Kidney glomerular epithelial cell (primary cell): ENCODE data around the gene EHD4.
A peak's percentile ranks its signal among the peaks of the same experiment; 100 is the strongest.

Source experiments
- DNase-seq: peaks from one replicate; lab custom pipeline; 2025; lab: John Stamatoyannopoulos, UW

EHD4 gene

DNA sequence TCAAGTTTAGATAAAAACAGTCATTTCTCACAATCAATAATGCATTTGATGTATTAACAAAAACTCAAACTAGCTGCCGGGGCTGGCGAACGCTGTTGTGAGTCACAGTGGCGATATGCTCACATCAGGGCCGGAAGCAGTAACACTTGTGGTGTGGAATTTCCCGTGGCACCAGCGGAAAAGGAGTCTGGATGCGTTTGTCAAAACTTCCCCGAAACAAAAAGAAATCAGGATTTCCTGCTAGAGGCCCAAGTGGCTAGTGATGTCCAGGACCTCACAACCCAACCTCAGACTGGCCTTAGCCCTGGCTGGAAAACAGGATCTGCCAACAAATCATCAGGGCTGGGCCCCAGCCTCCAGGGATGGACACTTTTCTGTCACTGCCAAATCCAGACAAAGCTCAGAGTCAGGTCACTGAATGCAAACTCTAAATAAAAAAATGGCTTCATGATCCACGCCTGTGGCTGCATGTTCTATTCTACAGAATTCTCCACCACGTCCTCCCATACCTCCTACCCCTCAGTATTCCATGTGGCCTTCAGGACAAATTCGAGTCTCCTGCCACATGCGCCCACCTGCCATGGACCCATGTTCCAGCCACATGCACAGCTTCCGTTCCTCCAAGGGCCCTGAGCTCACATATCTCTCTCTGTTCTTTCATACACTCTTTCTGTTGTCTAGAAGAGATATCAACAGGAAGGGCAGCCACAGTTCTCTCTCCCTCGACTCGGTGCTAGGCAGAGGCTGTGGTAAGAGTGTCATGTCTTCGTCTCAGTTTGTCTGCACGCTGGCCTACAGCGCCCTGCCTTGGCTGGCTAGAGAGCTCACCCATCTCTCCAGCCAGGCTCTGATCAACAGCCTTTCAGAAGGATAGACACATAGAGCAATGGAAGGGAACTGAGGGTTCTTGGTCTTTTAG is 35.4 kb downstream of the EHD4 start:
- no peak for DNase-seq

DNA sequence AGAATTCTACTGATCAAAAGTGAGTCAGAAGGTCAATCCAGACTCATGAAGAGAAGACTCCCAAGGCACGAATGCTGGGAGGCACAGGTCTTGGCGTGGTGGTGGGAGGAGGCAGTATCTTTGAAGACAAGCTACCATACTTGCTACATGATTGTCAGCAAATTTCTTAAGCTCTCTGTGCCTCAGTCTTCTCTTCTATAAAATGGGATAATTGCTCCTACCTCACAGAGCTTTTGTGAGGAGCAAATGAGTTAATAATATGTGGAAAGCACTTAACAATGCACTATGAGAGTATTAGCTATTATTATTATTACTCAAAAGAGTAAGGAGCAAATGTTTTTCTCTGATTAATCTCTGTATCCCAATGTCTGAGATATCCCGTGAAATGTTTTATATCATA is 36.2 kb downstream of the EHD4 start:
- no peak for DNase-seq

DNA sequence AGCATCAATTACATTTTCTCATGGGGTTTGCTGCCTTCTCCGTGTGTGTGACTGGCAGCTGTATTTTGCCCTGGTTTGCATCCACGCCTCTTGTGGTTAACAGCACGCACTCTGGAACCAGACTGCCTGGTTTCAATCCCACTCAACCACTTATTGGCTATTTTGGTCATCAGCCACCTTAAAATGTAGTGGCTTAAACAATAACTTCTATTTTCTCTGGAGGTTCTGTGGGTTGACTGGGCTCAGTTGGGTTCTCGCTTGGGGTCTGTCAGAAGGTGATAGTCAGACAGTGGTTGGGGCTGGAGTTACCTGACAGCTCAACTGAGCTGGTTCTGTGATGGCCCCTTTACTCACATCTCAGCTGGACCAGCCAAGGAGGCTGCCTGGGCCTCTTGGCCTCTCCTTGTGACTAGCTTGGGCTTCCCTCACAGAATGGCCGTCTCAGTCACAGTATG is 36.8 kb downstream of the EHD4 start:
- DNase-seq, result no peak

DNA sequence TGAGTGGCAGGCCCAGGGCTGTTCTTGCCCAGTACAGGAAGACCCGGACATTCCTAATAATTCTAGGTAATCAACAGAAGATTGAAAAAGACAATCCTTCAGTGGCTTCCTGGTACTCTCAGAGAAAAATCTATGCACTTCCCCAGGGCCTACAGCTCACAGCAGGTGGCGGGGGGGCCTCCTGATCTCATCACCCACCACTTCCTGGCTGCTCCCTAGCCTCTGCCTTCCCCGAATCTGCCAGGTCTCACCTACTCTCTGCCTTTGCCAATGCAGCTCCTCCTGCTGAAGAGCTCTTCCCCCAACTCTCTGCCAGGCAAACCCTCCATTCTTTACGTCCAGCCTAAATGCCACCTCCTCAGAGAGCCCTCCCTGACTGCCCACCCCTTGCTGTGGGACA is 37.5 kb downstream of the EHD4 start:
- no peak for DNase-seq

DNA sequence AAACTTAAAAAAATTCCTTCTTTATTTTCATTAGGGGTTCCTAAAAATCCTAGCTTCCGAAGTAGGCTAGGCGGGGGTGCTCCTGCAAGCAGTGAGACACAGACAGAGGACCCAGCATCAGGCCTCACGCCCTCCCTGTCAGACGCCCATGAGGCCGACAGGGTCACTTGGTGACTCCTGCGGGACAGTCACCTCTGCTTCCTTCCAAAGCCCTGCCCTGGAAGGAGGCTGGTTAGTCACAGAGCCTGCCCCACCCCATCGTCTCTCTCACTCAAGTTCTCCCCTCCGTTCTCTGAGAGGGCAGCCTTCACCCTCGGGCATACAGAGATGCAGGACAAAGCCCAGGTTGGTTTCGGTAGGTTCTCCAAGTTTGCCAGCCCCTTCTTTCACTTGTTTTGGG is 38.6 kb downstream of the EHD4 start:
- DNase-seq, result no peak

DNA sequence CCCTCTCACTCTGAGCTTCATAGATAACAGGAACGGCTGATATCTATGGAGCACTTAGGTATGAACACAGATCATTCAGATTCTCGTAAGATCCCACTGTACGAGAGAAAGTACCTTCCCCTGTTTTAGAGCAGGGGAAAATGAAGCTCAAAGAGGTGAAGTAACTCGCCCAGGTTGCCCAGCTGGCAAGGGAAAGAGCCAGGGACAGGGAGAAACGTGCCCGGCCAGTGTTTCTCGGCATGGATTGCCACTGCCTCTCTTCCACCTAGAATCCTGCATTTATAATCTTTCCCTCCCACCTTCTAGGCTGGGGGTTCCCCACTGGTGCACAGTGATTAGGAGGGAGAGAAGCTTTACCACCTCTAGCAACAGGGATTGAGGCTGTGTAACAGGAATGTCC is 39.0 kb downstream of the EHD4 start:
- DNase-seq, result no peak

DNA sequence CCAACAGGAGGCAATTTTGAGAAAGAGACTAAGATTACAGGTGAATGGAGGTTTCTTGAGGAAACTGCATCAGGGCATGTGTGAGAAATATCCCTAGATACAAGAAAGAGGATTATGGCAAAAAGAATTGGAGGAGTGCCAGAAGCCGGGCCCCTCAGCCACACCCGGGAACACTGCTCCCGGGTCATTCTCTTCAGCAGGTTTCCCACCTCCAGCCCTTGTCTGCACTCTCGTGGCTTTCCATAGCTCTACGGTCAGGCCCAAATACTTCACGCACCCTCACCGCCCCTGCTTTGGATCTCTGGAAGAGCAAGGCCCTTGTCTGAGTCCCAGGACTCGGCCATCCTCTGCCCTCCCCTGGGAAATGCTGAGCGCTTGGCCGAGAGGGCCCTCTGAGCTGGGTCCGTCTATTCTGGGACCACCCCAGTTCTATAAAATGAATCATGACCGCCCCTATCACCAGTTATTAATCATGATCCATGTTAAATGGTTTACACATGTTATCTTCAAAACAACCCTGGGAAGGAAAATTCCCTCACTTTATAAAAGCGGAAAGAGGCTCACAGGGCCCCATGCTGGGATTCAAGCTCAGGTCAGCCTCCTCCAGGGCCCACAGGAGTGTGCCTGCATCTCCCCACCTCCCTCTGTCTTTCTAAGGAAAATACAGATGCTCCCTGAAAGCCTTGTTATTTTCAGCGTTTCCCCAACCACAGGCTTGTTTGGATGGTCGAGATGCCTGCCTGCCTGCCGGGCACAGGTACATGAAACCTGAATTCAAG is 39.7 kb downstream of the EHD4 start:
- DNase-seq, result no peak

DNA sequence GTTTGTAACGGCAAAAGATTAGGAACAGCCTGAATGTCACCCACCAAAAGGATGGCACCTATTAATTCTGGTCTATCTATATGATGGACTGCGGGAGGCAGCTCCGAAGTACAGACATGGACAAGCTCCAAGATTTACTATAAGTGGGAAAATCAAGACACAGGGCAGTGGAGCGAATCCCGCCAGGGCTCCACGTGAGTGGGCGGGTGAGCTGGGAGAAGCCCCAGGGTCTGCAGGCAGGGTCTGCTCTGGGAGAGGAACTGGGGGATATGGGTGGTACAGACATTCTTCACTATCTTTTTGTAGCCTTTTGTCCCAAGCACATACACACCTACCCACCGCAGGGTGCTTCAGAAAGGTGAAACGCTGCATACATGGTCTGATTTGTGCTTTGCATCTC is 40.3 kb downstream of the EHD4 start:
- DNase-seq, result no peak

DNA sequence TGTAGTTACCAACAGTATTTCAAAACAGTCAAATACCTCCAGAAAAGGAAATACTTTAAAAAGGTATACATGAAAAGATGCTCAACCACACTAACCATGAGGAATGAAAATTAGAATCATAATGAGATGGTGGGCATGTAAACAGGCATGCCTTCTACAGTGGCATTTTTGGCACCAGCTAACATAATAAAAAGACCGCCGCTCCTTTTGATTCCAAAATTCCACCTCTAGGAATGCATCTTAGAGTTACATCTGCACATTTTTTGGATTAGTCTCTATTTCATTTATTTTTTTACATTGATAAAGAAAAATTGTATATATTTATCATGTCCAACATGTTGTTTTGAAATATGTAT is 41.5 kb downstream of the EHD4 start:
- DNase-seq, result no peak

DNA sequence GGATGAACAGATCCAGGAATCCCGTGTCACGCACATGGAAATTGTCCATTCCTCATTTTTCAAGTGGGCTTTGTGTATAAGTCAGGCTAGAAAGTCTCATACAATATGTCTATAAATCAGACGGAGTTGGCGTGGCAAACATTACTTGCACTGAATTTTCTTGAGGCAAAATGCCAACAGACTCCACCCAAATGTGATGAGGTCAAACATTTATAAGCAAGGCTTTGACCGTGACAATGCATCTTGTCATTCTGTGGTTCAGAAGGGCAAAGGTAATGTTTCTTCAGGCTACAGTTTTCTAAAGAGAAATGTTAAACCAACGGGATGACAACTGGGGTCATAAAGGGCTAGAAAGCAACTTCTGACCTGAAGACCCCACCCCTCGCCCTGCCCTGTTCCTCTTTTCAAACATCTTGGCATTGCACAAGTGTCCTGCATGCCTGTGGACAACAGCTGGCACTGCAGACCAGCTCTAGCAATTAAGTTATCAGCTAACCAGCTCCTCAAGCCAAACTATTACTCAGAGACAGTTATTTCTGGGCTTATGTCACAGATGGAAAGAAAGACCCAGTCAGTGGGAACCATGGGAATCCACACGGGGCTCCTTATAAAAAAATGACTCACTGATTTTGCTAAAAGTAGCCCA is 42.0 kb downstream of the EHD4 start:
- peak; percentile 80 for DNase-seq

DNA sequence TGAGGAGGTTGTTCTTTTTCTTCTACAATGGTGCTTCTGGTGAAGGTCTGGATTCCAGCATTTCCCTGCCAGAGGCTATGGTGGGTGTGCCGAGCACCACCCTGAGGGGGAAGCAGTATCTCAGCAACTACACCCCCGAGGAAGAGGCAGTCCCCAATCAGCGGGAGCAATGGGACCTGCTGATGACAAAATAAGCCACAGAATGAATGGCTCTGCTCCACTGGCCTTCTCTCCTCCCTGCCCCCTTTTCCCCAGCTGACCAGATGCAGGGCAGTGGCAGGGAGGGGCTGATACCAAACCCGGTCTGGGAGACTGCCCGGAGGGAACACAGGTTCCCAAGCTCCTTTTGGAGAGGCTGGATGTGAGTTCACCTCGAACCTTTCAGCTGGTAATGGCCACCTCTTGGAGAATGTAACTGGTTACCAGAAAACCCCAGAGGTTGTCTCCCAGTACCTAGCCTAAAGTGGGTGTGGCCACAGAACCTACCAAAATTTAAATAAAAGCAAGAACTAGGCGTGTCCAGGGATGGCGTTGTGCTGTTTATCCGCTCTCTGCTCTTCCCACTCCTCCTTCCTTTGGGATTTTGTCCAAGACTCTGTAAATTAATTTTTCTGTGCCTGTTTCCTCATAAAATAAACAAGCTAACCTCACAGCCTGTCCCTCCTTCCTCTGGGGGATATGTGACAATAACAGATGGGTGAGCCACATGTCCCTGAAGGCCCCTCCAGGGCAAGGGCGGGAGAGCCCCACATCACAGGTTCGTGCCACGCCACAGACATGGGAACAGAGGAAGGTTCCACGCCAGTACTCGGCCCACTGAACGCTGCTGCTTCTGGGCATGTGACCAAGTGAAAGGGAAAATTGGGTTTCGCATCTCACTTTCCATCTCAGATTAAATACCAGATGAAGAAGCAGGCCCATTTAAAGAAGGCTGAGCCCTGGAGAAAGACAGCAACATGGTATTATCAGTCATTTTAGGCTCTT is 43.4 kb downstream of the EHD4 start:
- DNase-seq, result no peak

DNA sequence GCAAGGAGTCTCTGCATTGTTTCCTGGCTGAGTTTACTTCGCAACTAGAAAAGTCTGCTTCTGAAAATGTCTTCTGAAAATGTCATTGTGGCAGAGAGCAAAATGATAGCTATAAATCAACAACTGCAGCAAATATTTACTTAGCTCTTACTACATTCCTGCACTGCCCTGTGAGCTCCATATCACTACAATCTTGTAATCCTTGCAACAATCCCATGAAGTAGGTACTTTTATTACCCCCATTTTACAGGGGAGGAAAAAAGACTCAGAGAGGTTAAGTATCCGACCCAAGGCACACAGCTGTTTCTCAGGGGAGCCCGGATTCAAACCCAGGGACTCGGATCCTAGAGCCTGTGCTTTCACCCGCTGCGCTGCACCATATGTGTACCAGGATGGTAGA is 44.3 kb downstream of the EHD4 start:
- DNase-seq, result no peak

DNA sequence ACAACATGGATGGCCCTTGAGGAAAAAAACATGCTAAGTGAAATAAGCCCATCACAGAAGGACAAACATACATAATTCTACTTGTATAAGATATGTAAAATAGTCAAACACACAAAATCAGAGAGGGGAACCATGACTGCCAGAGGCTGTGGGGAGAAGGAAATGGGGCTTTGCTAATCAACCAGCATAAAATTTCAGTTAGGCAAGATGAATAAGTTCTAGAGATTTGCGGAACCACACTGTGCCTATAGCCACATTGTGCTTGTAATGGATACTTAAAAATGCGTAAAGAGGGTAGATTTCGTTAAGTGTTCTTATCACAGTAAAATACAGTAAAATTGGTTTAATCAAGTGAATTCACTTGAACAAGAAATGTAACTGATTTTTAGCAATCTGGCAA is 44.8 kb downstream of the EHD4 start:
- no peak for DNase-seq

DNA sequence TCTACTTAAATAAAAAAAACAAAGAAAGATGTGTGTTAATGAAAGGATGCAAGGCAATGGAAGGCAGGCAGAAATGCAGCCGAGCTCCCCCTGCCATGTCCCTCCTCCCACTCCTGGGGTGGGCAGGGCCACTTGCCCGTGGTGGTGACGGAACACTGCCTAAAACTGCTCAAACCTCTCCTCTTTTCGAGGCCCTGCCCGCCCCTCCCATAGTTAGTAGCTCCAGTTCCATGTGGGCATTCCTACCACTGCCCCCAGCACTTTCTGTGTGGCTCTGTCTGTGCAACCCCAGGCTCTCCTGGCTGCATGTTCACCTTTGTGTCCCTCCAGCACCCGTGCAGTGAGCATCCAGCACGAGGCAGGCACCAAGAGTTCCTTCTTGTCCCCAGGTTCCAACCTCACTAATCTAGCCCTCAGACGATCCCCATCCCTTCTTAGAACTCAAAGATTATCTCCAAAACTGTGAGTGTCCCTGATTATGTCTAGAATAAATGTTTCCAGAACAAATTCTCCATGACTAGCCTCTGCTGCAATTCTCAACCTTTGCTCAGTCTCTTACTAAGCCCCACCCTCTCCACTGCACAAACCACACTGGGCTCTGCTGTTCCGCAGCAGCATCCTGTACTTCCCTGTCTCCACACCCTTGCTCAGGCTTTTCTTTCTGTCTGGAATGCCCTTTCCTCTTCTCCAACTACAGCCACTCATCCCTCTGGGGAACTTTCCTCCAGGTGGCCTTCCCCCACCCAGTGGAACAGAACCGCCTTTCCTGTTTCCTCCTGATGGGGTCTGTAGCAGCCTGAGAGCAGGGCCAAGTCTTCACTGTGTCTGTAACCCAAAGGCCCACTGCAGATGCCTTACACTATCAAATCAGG is 45.9 kb downstream of the EHD4 start:
- DNase-seq, result no peak

DNA sequence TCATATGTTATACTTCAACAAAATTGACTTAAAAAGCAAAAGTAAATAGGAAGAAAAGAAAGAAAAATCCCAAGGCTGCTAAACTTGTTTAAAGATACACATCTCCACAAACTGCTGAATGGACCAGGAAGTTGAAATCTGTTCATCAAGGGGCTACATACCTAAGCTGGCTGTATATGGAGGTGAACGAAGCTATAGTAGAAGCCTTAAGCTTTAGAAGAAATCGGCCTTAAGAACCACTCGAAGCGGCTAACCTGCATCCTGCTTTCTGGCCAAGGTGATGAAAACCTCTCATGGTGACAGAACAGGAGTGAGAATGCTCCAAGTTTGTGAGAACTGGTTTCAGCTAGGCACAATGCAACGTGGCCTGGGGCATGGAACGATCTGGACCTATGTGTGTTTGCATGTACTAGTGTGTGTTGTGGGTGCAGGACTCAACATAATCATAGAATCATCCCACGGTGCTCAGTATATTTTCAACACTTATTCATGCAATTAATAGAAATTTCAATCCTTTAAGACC is 47.2 kb downstream of the EHD4 start:
- no peak for DNase-seq

DNA sequence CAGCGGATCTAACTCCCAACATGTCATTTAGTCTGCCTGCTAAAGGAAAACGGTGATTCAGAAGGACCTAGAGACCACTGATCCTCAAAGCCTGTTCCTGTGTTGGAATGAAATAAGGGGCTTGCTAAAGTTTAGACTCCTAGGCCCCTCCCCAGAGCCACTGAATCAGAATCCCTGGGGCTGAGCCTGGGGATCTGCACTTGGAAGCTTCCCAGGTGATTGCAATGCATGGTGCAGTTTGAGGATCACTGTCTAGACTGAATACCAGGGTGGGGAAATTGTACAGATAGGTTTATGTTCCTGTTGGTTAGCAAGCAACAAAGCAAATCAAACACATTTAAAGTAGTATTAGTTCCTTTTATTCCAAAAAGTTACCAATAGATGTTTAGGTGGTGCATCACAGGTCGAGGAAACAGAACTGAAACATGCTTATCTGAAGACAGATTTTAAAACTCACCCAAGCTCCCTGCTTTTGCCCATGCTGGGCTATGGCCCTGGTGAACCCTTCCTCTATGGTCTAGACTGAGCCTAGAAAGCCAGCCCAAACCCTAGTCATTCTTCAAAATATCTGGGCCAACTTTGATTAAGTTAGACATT is 48.9 kb downstream of the EHD4 start:
- no peak for DNase-seq

DNA sequence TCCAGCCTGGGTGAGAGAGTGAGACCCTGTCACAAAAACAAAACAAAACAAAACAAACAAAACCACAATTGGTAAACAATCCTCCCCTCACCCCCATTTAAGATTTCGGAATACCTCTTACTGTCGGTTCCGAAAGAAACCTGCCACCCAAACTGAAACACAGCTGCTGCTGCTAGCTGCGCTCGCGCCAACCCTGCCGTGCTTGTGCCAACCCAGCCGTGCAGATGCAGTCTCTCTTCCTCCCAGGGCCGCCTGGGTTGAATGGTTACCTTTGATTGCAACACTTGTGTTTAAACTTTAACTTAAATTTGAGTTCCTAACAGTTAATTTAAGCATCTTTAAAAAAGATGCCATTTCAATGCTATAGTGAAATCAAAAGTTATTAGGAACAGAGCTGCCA is 50.0 kb downstream of the EHD4 start:
- DNase-seq, result no peak

DNA sequence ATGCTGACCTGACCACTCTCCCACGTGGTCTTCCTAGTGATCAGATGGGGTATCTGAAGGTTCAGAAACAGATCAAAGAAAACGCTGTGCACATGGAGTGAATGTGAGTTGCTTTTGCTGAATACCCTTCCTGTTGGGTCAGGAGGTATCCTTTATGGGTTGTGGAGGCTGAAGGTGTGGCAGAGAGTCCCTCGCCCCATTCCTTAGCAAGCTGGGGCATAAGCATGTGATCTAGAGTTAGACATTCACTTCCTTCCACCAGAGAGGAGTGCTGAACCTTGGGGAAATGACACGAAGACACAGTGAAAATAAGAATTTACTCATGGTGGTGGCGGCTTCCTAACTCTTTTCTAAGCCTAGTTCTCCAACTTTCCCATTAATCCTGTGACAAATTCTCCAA is 50.7 kb downstream of the EHD4 start:
- DNase-seq, result no peak

DNA sequence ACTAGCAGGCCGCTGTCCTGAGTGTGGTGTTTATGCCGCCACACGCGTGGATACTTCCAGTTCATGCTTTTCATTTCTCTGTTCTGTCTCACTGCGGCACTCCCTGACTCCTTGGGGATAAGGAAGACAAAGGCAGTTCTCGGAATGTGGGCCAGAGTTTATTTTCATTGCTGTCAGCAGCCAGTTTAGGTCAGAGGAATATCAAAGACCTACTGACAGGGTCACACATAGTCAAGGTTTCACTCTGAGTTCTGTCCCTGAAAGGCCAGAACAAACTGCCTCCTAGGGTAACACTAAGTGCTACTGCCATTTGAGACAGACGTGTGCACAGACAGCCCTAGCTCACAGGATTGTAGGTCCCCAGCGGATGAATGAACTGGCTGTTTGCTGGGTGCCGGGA is 51.2 kb downstream of the EHD4 start:
- DNase-seq, result peak; percentile 31

DNA sequence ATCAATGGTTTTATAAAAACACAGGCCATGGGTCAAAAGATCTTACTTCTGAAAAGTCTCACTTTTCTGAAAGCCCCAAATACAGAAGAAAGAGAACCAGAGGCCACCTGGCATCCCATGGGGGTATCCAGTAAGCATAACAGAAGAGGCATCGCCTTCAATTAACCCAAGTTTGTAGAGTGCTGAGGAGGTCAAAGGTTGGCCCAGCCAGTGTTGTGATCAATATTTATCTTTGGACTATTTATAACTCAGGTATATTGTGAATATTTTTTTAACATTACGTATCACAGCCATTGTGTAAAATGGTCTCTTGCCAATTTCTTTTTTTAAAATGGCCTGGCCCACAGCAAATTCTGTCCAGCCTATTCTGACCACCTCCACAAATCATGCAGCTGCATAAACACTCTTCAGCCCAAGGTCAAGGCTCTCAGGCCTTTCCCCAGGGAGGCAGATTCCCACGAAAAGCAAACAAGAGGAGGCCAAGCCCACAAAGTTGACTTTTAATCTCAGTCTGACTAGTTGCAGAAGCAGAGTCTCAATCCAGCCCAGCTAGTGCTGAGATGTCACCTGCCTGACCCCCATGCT is 52.3 kb downstream of the EHD4 start:
- DNase-seq, result peak; percentile 28
